Ramos (cell line): Measurements from ENCODE around the gene CMPK2.
"Not testable (repeated sequence)": the region's sequence is repeated elsewhere in the genome, so short reads cannot be mapped to it uniquely, and the experiment has no call there.

ENCODE experiments used
- in situ Hi-C: fragments of 300-500 bp; cut with MboI; formaldehyde crosslinking; loops from one replicate; pipeline ENCODE4 v1.14.3; 2022; ENCODE audit warnings: low sequenced_read_pairs; ENCODE audit not compliant: unreplicated experiment

The CMPK2 gene

GRCh38 chr2:6865346-6866274 is at the start of gene CMPK2:
Gene CMPK2 (minus strand): TSS chr2:6865907. CDS start chr2:6865696, 211 bp downstream.
- in situ Hi-C loops: no loop called here

- in situ Hi-C loops: no loop called here
Measured at GRCh38 chr2:6915399-6915798, 49.7 kb upstream of the CMPK2 start.

- in situ Hi-C loops: no loop called here
Measured at GRCh38 chr2:6914828-6915227, 49.1 kb upstream of the CMPK2 start.

- in situ Hi-C loops: no loop called here
Measured at GRCh38 chr2:6913415-6914157, 47.9 kb upstream of the CMPK2 start.

- in situ Hi-C loops: no loop called here
Measured at GRCh38 chr2:6911721-6912120, 46.0 kb upstream of the CMPK2 start.

- in situ Hi-C loops: no loop called here
Measured at GRCh38 chr2:6909431-6910385, 44.0 kb upstream of the CMPK2 start.

- in situ Hi-C loops: no loop called here
Measured at GRCh38 chr2:6908291-6908690, 42.6 kb upstream of the CMPK2 start.

- in situ Hi-C loops: no loop called here
Measured at GRCh38 chr2:6906165-6906741, 40.5 kb upstream of the CMPK2 start.

- in situ Hi-C loops: no loop called here
Measured at GRCh38 chr2:6905668-6906067, 40.0 kb upstream of the CMPK2 start.

GRCh38 chr2:6902581-6902980 is 36.9 kb upstream of the CMPK2 start:
- in situ Hi-C loops: not testable (repeated sequence)

GRCh38 chr2:6896930-6897759 is 31.4 kb upstream of the CMPK2 start:
- in situ Hi-C loops: no loop called here

- in situ Hi-C loops: no loop called here
Measured at GRCh38 chr2:6893876-6894482, 28.3 kb upstream of the CMPK2 start.

GRCh38 chr2:6888724-6889123 is 23.0 kb upstream of the CMPK2 start:
- in situ Hi-C loops: no loop called here

GRCh38 chr2:6887751-6888192 is 22.1 kb upstream of the CMPK2 start:
- in situ Hi-C loops: no loop called here

- in situ Hi-C loops: no loop called here
Measured at GRCh38 chr2:6885968-6886367, 20.3 kb upstream of the CMPK2 start.

- in situ Hi-C loops: no loop called here
Measured at GRCh38 chr2:6885551-6885950, 19.8 kb upstream of the CMPK2 start.

- in situ Hi-C loops: no loop called here
Measured at GRCh38 chr2:6883448-6884122, 17.9 kb upstream of the CMPK2 start.

GRCh38 chr2:6881516-6881915 is 15.8 kb upstream of the CMPK2 start:
- in situ Hi-C loops: no loop called here
